Body of pancreas (tissue), 4 donors: ENCODE results near the gene TEAD1. TPM values are rescaled to one million over a fixed set of nuclear protein-coding genes. Genes with fewer than 3 reads are reported as not detected.

ENCODE experiments used
- ATAC-seq: fragments of 150-250 bp; one replicate; pipeline ENCODE4 v1.9.1; 2016
- DNase-seq, 4 donors: peaks; one replicate each; pipeline ENCODE4 v3.0.0-alpha.2; 2019
- H3K27ac ChIP-seq, 4 donors: fragments of 200-600 bp; sonication (generic); 1 replicate in 3 of 4; 2 replicates in 1 of 4; pipeline versions ENCODE4 v1.5.1 to v1.6.1; 2016 to 2019; ENCODE audit warnings: mild to moderate bottlenecking in 1 of 4, mixed read lengths in 1 of 4, moderate library complexity in 1 of 4
- H3K27me3 ChIP-seq, 2 donors: fragments of 200-600 bp; sonication (generic); one replicate each; pipeline ENCODE4 v1.6.0; 2016; ENCODE audit warnings: mild to moderate bottlenecking in 1 of 2
- H3K36me3 ChIP-seq, 2 donors: fragments of 200-600 bp; sonication (generic); replicated peaks in 1 of 2; 2 replicates each; pipeline ENCODE4 v1.5.1; 2016; ENCODE audit warnings: low read depth in 2 of 2; ENCODE audit not compliant: insufficient read depth in 1 of 2
- H3K4me1 ChIP-seq: fragments of 200-600 bp; sonication (generic); one replicate; pipeline ENCODE4 v1.6.0; 2016
- H3K4me3 ChIP-seq, 2 donors: fragments of 200-600 bp; sonication (generic); 1 replicate in 1 of 2; 2 replicates in 1 of 2; pipeline ENCODE4 v1.5.1; 2016 to 2019
- H3K9me3 ChIP-seq, 3 donors: fragments of 200-600 bp; sonication (generic); 1 replicate in 2 of 3; 2 replicates in 1 of 3; pipeline ENCODE4 v1.5.1; 2016
- CTCF ChIP-seq, 7 experiments: fragments of 450-650 bp in 4 of 7; fragments of 200-600 bp in 3 of 7; sonication (generic) in 3 of 7; IDR thresholded peaks; one replicate each; pipeline ENCODE4 v1.5.1; 2016 to 2019; ENCODE audit warnings: antibody characterized with exemption in 7 of 7
- POLR2A ChIP-seq, 3 donors: fragments of 450-650 bp; IDR thresholded peaks; one replicate each; pipeline ENCODE4 v1.6.1; 2016; ENCODE audit warnings: antibody characterized with exemption in 3 of 3, mild to moderate bottlenecking in 2 of 3
- WGBS, 2 donors: methylation state at CpG; one replicate each; pipeline ENCODE4 v1.1.5; 2017; 5-methylcytosine and 5-hydroxymethylcytosine counted together
- intact Hi-C: fragments of 100-400 bp; cut with DNase I; formaldehyde crosslinking; loops from one replicate; pipeline ENCODE4 v1.15.1; 2023
- total RNA-seq, 2 donors: library from RNA; depleted of rRNA; stranded (reverse); fragments of >200 nt; gene quantifications; one replicate each; pipeline ENCODE4 v1.1.0, GENCODE V29; 2016

TEAD1 gene
- total RNA-seq, 2 donors from 2014 or later, result 36.9 to 55.0 TPM

DNA sequence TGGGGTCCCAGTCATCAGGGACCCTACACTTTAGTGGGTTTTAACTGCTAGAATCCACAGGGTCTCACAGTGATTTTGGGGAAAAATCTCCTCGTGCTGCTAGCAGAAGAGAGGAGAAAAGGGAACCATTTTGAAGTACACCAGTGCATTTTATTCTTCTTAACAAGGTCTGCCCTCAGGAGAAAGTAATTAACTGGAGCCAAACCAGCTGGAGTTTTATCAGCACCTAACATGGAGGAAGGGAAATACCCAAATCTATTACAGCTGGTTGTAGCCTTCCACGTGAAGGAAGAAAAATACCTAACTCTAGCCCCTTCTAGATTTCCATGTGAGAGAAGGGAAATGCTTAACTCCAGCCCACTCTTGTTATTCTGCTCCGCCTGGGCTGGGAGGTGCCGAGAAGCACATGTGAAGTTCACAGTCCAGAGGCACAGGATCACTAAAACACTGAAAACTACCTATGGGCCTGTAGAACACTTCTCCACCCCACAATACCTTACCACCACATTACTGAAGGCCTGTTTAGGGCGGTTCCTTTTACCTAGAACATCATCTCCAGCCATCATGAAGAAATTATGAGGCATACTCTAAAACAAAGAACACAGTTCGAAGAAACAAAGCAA, 31.3 kb upstream of the TEAD1 start:
- no peak for TF ChIP-seq CTCF (IDR thresholded peaks at IDR 0.05)
- H3K4me3 ChIP-seq, result no peak overlapping the region

GRCh38 chr11:12646478-12646877, 27.7 kb upstream of the TEAD1 start:
- no peak for DNase-seq
- Histone ChIP-seq H3K27ac (no peak overlapping the region), H3K36me3 (no peaks in the 10 kb centered on the region), H3K9me3 (no peaks in the 10 kb centered on the region), H3K4me1 (no peaks in the 10 kb centered on the region), H3K4me3 (no peak overlapping the region), H3K27me3 (no peaks in the 10 kb centered on the region)
- 91 to 97% methylated on average over 2 of the region's 2 CpGs for WGBS, 2 donors
- TF ChIP-seq CTCF (IDR thresholded peaks at IDR 0.05) (no peak), POLR2A (IDR thresholded peaks at IDR 0.05) (no peak)
- intact Hi-C loops, result no loop called here
- ATAC-seq, result no peak

More for the DNA sequence above, 31.3 kb upstream of the TEAD1 start:
- no peak overlapping the region for H3K27ac ChIP-seq
- no peaks in the 10 kb centered on the region for H3K9me3 ChIP-seq
- no peaks in the 10 kb centered on the region for H3K4me1 ChIP-seq
- 79 to 88% methylated on average over 6 of the region's 6 CpGs for WGBS, 2 donors
- H3K27me3 ChIP-seq, result no peaks in the 10 kb centered on the region
- DNase-seq (no peak), ATAC-seq (no peak)
- intact Hi-C loops, result no loop called here
- no peaks in the 10 kb centered on the region for H3K36me3 ChIP-seq

GRCh38 chr11:12653729-12654128, 20.5 kb upstream of the TEAD1 start:
- no peak overlapping the region for H3K4me3 ChIP-seq
- 87 to 91% methylated on average over 7 of the region's 7 CpGs for WGBS, 2 donors
- intact Hi-C loops, result no loop called here
- ATAC-seq, result no peak
- H3K27ac ChIP-seq, result no peak overlapping the region
- no peaks in the 10 kb centered on the region for H3K27me3 ChIP-seq
- TF ChIP-seq POLR2A (IDR thresholded peaks at IDR 0.05), result no peak
- TF ChIP-seq CTCF (IDR thresholded peaks at IDR 0.05), result no peak
- H3K4me1 ChIP-seq, result no peaks in the 10 kb centered on the region
- no peak for DNase-seq
- no peaks in the 10 kb centered on the region for H3K36me3 ChIP-seq
- no peaks in the 10 kb centered on the region for H3K9me3 ChIP-seq

- Histone ChIP-seq H3K4me3 (no peak overlapping the region), H3K4me1 (no peaks in the 10 kb centered on the region), H3K27ac (no peak overlapping the region), H3K9me3 (no peaks in the 10 kb centered on the region), H3K36me3 (no peaks in the 10 kb centered on the region), H3K27me3 (no peaks in the 10 kb centered on the region)
- DNase-seq (no peak), ATAC-seq (no peak)
- intact Hi-C loops, result no loop called here
- TF ChIP-seq CTCF (IDR thresholded peaks at IDR 0.05) (no peak), POLR2A (IDR thresholded peaks at IDR 0.05) (no peak)
These were observed 18.4 kb upstream of the TEAD1 start for GRCh38 chr11:12655842-12656241.

DNA sequence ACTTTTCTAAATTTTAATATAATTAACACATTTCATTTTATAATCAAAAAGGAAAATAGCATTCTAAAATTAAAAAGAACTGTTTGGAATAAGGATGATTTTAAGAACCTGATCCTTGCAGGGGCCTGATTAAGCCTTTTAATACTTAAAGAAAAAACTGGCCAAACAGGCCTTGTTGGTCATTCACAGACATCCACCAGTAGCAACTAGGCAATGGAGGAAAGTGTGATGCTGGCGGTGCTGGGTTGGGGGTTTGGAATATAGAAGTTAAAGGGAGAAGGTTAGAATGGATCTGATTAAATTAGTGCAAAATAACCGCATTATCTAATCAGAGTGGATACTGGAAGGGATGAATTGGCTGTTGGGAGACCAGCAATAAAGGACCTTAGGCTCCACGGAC, 16.9 kb upstream of the TEAD1 start:
- WGBS, 2 donors, result 91 to 93% methylated on average over 3 of the region's 3 CpGs
- no peak for DNase-seq

More for the DNA sequence above, 16.9 kb upstream of the TEAD1 start:
- intact Hi-C loops, result no loop called here
- H3K27me3 ChIP-seq, result no peaks in the 10 kb centered on the region
- TF ChIP-seq CTCF (IDR thresholded peaks at IDR 0.05), result no peak
- TF ChIP-seq POLR2A (IDR thresholded peaks at IDR 0.05), result no peak
- no peak overlapping the region for H3K4me3 ChIP-seq
- H3K4me1 ChIP-seq, result no peaks in the 10 kb centered on the region
- H3K27ac ChIP-seq, result no peak overlapping the region
- H3K36me3 ChIP-seq, result no peaks in the 10 kb centered on the region
- H3K9me3 ChIP-seq, result no peaks in the 10 kb centered on the region
- ATAC-seq, result no peak
